A172 (cell line): ENCODE data around the gene GPX3. TPM values are rescaled to one million over a fixed set of nuclear protein-coding genes. Genes with fewer than 3 reads are reported as not detected.
A peak's percentile ranks its signal among the peaks of the same experiment; 100 is the strongest.

Source experiments
- DNase-seq: peaks from one replicate; pipeline ENCODE4 v3.0.0-alpha.2; 2015; ENCODE audit warnings: low spot score
- total RNA-seq: library from RNA; depleted of rRNA; stranded (reverse); fragments of >200 nt; shearing (Covaris generic); gene quantifications from 2 replicates; pipeline ENCODE4 v1.2.3, GENCODE V29; 2014

GPX3 gene
- total RNA-seq, 1 experiment from 2014 or later = not detected

DNA sequence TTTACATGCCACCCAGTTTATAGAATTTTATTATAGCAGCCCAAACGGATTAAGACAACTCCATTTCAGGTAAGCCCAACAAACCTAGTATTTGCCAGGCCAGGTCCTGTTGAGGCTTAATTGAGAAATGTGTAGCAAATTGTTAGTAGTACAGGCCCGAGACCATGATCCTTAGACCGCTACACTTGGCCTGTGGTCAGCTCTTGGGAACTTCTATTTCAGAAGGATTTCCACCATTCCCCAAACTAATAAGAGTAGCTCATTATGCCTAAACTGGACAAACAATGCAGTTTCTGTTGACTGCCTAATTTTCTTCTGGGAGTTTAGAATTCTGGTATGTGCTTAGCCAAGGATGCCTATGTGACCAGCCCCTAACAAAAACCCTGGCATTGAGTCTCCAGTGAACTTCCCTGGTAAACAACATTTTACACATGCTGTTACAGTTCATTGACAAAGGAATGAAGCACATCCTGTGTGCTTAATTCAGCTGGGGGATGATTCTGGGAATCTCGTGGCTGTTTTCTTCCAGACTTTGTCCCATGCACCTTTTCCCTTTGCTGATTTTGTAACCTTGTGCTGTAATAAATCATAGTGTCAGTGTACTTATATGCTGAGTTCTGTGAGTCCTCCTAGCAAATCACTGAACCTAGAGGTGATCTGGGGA, 5.6 kb upstream of the GPX3 start:
- DNase-seq = no peak

DNA sequence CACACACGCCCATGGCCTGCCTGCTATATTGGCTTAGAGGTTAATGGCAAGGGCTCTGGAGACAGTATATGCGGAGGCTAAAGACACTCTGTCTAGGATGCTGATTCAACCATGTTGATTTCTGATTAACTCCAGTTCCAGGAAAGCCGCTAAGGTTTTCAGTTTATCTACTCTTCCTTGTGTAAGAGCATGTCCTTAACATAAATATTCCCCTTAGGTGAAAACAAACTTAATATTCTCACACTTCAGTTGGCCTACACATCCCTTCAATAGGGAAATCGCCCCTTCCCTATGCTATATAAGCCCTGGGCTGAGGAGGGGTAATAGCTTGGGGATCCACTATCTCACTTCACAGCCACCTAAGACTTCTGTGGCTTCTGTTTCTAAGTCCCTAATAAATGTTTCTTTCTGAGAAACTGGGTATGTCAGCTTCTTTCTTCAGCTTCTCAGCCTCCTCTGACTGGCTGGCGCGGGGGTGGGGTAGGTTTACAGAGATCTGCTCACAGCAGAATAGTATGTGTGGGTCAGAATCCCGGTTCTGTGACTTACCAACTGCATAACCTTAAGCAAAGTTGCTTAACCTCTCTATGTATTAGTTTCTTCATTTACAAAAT, 4.3 kb upstream of the GPX3 start:
- DNase-seq = no peak

DNA sequence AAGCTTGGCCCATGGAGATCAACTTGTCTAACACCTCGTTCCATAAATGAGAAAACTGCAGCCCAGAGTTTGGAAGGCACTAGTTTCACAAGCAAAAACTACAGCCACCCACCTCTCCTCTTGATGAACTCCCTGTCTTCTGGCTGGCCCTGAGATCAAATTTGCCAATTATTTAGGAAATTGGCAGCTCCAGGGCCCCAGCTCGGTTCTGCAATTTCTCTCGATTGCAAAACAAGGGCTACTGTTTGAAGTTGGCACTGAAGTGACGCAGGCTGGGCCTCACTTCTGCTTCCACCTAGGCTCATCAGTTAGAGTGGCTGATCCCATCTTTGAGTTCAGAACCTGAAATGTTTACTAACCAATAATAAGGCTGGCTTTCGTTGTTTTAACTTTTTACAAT, 3.7 kb upstream of the GPX3 start:
- no peak for DNase-seq

DNA sequence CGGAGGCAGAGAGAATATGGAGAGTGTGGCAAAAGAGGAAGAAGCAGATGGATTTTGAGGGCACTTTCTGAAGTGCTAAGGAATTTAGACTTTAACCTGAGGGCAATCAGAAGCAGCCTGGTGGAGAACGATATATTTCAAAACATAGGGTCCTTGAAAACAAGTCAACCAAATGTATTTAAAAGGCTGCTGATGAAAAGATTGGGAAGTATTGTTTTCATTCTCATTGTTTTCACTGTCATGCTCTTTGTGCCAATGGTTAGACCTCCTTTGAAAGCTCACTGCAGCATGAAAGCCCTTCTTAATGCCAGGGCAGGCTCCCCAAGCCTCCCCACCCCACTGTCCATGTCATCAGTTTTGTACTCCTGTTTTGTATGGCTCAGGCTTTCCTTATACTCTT, 2.5 kb upstream of the GPX3 start:
- no peak for DNase-seq

DNA sequence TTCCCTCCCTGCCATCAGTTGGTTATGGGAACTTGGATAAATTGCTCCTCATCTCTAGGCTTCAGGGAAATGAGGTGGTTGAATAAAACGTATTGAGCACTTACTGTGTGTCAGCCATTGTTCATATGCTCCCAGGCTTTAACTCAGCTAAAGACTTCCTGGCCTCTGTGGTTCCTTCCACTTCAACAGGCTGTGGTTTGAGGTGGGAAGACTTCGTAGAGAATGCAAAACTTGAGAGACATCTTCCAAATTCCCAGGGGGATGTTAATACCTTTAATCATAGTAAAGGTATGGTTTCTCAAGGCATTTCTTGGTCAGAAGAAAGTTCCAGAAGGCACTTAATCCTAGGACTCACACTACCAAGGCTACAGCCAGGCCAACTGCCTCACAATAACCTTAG, 1.5 kb upstream of the GPX3 start:
- DNase-seq = no peak

DNA sequence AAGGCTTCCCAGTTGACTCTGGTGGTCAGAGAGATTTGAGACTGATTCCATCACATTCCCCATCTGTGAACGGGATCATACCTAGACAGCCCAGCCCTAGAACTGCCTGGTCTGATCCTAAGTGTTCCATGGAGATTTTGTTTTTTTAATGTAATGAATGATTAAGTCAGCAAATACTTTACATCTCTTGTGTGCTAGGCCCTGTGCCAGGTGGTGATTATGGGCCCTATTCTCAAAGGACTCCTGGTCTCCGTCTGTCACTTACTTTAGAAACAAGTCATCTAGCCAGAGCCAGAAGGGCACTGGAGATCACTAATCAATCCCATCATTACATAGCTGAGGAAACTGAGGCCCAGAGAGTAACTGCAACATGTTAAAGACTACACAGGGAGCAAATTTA, 1.1 kb upstream of the GPX3 start:
- DNase-seq = no peak

DNA sequence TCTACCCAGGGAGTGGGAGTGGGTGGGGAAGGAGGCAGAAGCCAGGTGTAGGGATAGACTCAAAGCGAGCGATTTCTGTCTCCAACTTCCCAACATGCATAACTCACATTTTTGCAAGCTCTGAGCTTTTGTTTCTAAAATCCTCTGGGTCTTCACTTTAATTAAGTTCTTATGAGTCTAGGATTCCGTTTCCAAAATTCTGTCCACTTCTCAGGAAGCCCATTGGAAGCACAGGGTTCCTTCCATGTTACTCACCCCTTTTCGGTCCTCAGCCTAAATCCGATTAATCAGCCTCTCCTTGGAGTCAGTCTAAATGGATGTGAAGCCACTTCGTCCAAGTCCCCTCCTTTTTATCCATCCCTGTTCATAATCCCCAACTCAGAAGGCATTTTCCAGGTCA, 1.4 kb downstream of the GPX3 start:
- DNase-seq = no peak

DNA sequence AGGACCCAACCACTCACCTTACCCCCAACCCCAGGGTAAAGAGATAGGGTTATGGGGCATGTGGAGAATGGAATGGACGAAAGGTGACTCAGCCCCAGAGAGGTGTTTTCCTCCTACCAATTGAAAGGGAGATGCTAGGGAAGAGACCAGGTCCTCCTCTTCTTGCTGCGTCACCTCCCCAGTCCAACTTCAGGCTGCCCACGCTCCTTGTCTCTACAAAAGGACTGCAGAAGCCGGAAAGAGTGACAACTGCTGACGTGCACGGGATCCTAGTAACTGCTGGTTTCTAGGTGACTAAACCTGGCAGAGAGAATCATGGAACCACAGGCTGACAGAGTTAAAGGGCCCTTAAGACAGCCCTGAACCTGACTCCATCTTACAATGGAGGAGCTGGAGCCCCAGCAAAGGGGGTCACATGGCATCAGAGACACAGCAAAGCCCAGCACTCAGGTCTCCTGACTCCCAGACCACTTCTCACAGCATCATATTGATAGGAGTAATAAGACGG, 2.2 kb downstream of the GPX3 start:
- no peak for DNase-seq

DNA sequence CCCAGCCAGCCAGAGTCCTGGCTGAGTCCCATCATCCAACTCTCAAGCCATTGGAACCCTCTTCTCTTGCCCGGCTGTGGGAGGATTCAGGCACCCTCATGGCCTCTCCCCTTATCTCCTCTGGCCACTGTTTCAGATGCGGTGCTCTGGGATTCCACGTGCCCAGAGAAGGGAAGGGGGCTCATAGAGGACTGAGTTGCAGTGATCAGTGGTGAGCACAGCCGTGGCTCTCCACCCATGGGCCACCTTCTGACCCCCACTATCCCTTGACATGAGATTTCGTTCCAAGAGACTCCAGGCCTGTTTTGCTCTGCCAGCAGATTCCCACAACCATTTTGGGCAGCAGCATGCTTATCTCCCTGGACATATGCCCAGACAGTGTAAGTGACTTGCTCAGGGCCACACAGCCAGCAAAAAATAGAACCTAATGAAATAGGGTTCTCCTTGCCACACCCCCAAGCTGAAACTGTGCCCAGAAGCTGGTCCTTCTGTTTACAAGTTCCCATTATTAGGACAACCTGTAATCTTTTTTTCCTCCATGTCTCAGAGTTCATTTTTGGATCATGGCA, 2.7 kb downstream of the GPX3 start:
- DNase-seq = peak; percentile 45

DNA sequence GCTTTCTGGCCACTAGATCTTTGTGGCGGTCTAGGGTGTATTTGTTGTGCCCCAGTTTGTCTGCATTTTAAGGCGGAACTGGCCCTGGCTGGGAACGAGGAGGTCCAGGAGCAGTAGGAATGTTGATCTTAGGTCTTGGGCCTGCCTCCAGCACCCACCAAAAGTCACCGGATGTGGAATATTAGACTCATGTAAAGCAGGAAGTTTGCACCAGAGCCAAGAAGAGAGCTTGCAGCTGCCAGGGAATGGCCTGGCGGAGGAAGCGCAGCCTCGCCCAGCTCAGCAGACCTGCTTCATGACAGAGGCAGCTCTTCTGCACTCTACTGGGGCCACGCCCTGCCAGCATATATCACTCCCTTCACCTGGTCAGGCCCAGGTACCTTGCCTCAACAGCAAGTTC, 3.3 kb downstream of the GPX3 start:
- peak; percentile 54 for DNase-seq

DNA sequence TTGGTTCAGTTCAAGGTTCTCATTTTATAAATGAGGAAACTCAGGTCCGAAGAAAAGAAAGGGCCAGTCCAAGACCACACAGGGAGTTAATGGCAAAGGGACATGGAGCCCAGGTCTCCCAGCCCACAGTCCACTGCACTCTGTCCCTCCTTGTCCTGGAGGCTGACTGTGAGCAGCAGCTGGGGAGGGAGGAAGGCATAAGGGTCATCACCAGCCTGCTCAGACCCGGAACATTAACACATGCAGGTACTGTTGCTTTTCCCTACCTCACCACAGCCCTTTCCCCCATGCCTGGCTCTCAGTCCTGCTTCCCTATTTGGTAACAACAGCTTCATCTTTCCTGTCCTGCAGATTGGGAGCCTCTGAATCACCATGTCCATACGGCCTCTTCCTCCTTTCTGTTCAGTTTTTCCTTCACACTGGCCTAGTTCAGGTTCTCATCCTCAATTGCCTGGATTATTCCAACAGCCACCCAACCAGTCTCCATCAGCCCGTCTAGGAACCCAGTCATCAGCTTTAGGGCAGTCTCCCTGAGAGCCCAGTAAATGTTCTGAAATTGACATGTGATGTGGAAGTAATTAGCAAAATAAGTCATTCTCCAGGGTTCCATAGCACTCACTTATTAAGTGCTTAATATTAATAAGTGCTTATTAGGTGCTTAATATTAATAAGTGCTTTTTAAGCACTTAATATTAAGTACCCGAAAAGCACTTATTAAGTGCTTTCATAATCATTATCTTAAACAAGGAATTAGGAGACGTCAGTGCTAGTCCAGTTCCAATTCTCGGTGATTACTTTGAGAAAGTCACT, 4.3 kb downstream of the GPX3 start:
- DNase-seq = no peak

DNA sequence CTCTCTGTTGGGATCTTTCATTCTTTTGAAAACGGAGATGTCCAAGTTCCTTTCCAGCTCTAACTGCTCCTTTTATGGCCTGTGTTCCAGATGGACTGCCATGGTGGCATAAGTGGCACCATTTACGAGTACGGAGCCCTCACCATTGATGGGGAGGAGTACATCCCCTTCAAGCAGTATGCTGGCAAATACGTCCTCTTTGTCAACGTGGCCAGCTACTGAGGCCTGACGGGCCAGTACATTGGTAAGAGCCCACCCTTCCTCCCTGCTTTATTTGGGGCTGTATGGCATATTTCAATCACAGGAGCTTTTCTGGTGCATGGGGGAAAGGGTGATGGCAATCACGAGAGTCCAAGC, 4.8 kb downstream of the GPX3 start:
- no peak for DNase-seq

DNA sequence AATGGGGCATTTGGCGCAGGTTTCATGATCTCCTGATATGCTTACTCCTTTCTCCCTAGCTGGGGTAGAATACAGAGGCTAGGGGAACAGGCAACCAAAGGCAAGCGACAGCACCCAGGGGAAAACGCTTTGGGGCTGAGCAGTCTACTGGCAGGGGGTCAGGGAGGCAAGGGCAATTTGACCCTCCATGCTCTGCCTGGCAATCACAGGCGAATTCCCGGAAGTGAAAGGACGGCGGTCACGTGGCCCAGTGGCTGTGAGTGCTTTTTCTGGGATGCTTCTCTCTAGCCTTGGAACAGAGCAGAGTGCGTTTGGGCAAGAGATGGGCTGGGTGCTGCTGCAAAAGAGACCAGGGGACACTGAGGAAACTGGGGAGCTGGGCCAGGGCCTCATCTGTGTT, 5.7 kb downstream of the GPX3 start:
- DNase-seq = no peak

DNA sequence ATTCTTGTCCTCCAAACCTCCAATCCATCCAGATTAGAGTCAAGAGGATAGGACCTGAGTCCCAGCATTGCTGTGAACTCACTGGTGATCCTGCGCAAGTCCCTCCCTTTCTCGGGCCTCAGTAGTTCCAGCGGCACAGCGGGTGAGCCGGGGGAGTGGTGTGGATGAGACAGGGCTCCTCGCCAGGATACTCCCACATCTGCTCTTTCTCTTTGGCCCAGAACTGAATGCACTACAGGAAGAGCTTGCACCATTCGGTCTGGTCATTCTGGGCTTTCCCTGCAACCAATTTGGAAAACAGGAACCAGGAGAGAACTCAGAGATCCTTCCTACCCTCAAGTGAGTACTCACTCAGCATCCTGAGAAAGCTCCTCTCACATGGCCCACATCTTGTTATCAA, 6.3 kb downstream of the GPX3 start:
- DNase-seq = no peak

DNA sequence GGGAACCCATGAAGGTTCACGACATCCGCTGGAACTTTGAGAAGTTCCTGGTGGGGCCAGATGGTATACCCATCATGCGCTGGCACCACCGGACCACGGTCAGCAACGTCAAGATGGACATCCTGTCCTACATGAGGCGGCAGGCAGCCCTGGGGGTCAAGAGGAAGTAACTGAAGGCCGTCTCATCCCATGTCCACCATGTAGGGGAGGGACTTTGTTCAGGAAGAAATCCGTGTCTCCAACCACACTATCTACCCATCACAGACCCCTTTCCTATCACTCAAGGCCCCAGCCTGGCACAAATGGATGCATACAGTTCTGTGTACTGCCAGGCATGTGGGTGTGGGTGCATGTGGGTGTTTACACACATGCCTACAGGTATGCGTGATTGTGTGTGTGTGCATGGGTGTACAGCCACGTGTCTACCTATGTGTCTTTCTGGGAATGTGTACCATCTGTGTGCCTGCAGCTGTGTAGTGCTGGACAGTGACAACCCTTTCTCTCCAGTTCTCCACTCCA, 7.6 kb downstream of the GPX3 start:
- DNase-seq = no peak

DNA sequence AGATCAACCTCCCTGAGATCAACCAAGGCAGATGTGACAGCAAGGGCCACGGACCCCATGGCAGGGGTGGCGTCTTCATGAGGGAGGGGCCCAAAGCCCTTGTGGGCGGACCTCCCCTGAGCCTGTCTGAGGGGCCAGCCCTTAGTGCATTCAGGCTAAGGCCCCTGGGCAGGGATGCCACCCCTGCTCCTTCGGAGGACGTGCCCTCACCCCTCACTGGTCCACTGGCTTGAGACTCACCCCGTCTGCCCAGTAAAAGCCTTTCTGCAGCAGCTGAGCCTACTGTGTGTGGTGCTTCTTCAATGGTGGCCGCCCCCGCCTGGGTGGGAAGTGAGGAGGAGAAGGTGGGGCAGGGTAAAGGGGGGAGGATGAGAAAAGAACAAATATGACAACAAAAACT, 8.3 kb downstream of the GPX3 start:
- DNase-seq = no peak

DNA sequence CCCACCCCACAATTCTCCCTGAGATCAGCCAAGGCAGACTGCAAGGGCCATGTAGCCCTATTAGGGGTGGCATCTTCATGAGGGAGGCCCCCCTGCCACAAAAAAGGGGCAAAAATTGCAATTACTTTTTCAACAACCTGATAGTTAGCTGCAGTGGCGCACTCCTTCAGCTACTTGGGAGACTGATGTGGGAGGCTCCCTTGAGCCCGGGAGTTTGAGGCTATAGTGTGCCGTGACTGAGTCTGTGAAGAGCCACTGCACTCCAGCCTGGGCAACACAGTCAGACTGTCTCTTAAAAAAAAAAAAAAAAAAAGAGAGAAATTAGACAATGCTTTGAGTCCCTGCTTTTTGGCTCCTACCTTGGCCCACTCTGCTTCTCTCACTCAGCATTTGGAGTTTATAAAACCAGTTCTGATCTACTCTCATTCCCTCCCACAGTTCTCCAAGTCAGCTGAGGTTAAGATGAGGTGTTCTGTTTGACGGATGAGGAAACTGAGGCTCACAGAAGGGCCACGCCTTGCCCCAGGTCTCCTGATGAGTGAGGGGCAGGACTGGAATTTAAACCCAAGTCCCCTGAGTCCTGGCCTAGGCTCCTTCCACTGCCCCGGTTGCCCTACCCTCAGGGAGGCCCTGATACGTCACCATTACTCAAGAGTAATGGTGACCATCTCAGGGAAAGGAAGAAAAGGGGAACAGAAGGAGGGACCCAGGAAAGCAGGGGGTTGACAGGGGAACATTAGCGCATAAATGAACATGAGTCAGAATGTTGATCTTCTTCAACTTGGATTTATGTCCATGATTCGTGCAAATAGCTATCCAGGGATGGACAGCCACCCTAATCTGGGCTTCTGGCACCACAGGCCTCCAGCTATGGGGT, 9.0 kb downstream of the GPX3 start:
- no peak for DNase-seq

DNA sequence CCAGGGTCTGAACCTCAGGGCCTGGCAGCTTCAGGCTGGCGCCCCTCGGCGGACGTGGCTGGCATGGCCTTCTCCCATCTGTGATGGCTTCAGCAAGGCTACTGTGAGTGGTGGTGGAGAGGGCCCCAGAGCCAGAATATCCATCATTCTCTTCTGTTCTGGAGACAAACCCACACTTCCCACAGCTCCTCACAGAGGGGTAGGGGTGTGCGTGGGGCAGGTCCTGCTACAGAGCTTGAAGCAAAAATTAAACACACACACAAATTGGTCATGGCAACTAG, 9.6 kb downstream of the GPX3 start:
- DNase-seq = no peak

DNA sequence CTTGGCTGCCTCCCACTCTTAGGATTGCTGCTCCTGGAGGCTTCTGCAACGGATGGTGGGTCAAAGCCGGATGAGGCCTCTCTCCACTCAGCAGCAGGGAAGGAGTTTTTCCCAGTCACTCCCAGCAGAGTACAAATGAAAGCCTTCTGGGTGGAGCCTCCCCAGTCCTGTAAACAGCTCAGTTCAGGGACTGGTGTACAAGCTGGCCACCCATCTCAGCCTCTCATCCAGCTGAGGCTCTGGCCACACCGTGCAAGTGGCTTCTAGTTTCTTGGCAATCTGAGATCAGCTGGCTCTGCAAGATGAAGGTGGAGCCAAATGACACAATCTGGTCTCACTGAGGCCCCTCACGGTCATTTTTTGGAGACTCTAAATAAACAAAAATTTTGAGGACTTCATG, 10.0 kb downstream of the GPX3 start:
- no peak for DNase-seq

DNA sequence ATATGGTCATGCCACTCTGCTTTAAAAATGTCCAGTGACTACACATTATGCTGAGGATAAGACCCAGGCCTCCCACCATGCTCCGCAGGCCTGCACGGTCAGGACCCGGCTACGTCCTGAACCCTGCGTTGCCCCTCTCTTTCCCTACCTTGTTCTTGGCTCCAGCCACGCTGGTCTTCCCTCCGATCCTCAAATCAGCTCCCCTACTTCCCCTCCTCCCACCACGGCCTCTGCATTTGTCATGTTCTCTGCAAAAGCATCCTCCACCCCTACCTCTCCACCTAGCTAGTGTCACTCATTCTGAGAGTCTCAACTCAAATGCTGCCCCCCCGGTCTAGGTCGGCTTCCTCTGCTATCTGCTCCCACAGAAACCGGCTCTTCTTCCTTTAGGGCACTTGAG, 11.2 kb downstream of the GPX3 start:
- DNase-seq = no peak

DNA sequence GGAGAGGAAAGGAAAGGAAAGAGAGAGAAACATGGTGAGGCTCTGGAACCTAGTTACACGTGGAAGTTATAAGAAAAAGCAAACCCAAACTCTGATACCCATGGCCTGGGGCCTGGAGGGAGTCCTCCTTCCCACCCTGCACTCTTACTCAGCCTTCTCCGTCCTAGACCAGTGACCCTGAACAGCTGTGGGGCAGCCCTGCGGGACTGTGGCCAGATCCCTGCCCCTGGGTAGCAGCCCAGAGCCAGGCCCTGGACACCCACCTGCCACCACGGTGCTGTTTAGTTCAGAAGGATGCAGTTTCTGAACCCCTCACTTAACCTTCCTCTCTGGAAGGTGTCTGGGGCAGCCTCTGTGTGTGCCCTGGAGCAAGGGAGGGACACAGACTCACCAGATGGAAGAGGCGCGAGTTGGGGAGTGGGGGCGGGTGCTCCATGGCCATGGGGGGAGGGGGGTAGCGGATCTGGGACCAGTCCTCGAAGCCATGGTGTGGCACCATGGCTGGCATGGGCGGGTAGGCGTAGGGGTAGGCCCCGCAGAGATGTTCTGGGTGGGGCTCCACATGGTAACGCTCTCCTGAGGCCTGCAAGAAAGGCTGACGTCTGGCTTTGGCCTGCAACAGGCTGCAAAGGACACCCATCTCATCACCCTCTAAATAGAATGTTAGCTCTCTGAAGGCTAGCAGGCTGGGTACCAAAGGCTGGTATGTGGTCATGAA, 13.0 kb downstream of the GPX3 start:
- no peak for DNase-seq
